GM15510 (cell line): ENCODE measurements around the gene KRT76.

ENCODE experiments used
- POLR2A ChIP-seq: IDR thresholded peaks from 3 replicates; pipeline ENCODE4 v1.6.1; 2011; ENCODE audit warnings: borderline replicate concordance; ENCODE audit not compliant: insufficient read length; ENCODE audit errors: extremely low read depth

The KRT76 gene

GRCh38 chr12:52817003-52817698 lies 40.0 kb upstream of the KRT76 start:
- TF ChIP-seq POLR2A, result no peak

- no peak for TF ChIP-seq POLR2A
Measured at GRCh38 chr12:52815676-52816588, 38.8 kb upstream of the KRT76 start.

GRCh38 chr12:52815161-52815560 lies 38.0 kb upstream of the KRT76 start:
- TF ChIP-seq POLR2A, result no peak

- TF ChIP-seq POLR2A, result no peak
Measured at GRCh38 chr12:52814710-52815155, 37.6 kb upstream of the KRT76 start.

- TF ChIP-seq POLR2A, result no peak
Measured at GRCh38 chr12:52813885-52814709, 37.0 kb upstream of the KRT76 start, which contains the start of gene KRT4. Gene KRT4 (minus strand): TSS chr12:52814116. CDS start chr12:52814058, 58 bp downstream.

GRCh38 chr12:52813203-52813819 lies 36.2 kb upstream of the KRT76 start:
- TF ChIP-seq POLR2A, result no peak

GRCh38 chr12:52812749-52813148 lies 35.6 kb upstream of the KRT76 start:
- no peak for TF ChIP-seq POLR2A

- no peak for TF ChIP-seq POLR2A
Measured at GRCh38 chr12:52812073-52812400, 34.9 kb upstream of the KRT76 start.

GRCh38 chr12:52811191-52812072 lies 34.3 kb upstream of the KRT76 start:
- TF ChIP-seq POLR2A, result no peak

GRCh38 chr12:52810554-52810953 lies 33.4 kb upstream of the KRT76 start:
- TF ChIP-seq POLR2A, result no peak

- no peak for TF ChIP-seq POLR2A
Measured at GRCh38 chr12:52809166-52809565, 32.0 kb upstream of the KRT76 start.

- TF ChIP-seq POLR2A, result no peak
Measured at GRCh38 chr12:52808573-52809160, 31.5 kb upstream of the KRT76 start.
